ENCODE data around the gene SLC27A3.

SLC27A3 gene

GRCh38 chr1:153735090-153735420 is 40.2 kb upstream of the SLC27A3 start:
- DNase-seq (ENCODE audit: extremely low read depth, low read depth) = no peak
- no peak for TF ChIP-seq CTCF (IDR thresholded peaks at IDR 0.05; ENCODE audit: low read depth, low read length)

GRCh38 chr1:153741986-153742385 is 33.2 kb upstream of the SLC27A3 start:
- TF ChIP-seq CTCF (IDR thresholded peaks at IDR 0.05; ENCODE audit: low read depth, low read length) = no peak
- DNase-seq (ENCODE audit: extremely low read depth, low read depth) = no peak

- no peak for TF ChIP-seq CTCF (IDR thresholded peaks at IDR 0.05; ENCODE audit: low read depth, low read length)
- DNase-seq (ENCODE audit: extremely low read depth, low read depth) = no peak
Measured at GRCh38 chr1:153742411-153743142, 32.6 kb upstream of the SLC27A3 start.

- no peak for TF ChIP-seq CTCF (IDR thresholded peaks at IDR 0.05; ENCODE audit: low read depth, low read length)
- DNase-seq (ENCODE audit: extremely low read depth, low read depth) = no peak
Measured at GRCh38 chr1:153745417-153745816, 29.8 kb upstream of the SLC27A3 start.

- no peak for TF ChIP-seq CTCF (IDR thresholded peaks at IDR 0.05; ENCODE audit: low read depth, low read length)
- no peak for DNase-seq (ENCODE audit: extremely low read depth, low read depth)
Measured at GRCh38 chr1:153746174-153746573, 29.0 kb upstream of the SLC27A3 start.

GRCh38 chr1:153748903-153749302 is 26.3 kb upstream of the SLC27A3 start:
- DNase-seq (ENCODE audit: extremely low read depth, low read depth) = no peak
- TF ChIP-seq CTCF (IDR thresholded peaks at IDR 0.05; ENCODE audit: low read depth, low read length) = no peak

GRCh38 chr1:153749408-153750005 is 25.7 kb upstream of the SLC27A3 start:
- peak; percentile 58 for DNase-seq (ENCODE audit: extremely low read depth, low read depth)
- TF ChIP-seq CTCF (IDR thresholded peaks at IDR 0.05; ENCODE audit: low read depth, low read length) = peak; percentile 99

All from AG09319 (cell line).